Mononuclear cell (primary cell): ENCODE measurements around the gene TNFRSF18. TPM values are rescaled to one million over a fixed set of nuclear protein-coding genes. Genes with fewer than 3 reads are reported as not detected.
"Not testable (repeated sequence)": the region's sequence is repeated elsewhere in the genome, so short reads cannot be mapped to it uniquely, and the experiment has no call there.

ENCODE experiments used
- H3K27me3 ChIP-seq: 2 replicates; pipeline ENCODE4 v1.6.0; 2011; ENCODE audit warnings: low read length, control low read depth; ENCODE audit not compliant: insufficient read depth
- H3K4me1 ChIP-seq: 2 replicates; pipeline ENCODE4 v1.5.1; 2011; ENCODE audit warnings: mild to moderate bottlenecking, low read length, control low read depth; ENCODE audit not compliant: insufficient read depth
- H3K4me3 ChIP-seq: 2 replicates; pipeline ENCODE4 v1.5.1; 2011; ENCODE audit warnings: mild to moderate bottlenecking, low read length, moderate library complexity
- H3K9me3 ChIP-seq: 2 replicates; pipeline ENCODE4 v1.5.1; 2011; ENCODE audit warnings: low read depth, mild to moderate bottlenecking, control low read depth, low read length
- total RNA-seq: library from RNA; depleted of rRNA; stranded (reverse); fragments of >200 nt; gene quantifications from one replicate; pipeline ENCODE4 v1.2.3, GENCODE V29; 2012

TNFRSF18 gene
- total RNA-seq, 1 donor, result 1.2 TPM

- not testable (repeated sequence) for H3K9me3 ChIP-seq, H3K4me3 ChIP-seq, H3K27me3 ChIP-seq
- peaks cover 28% of the 10 kb centered on the region for H3K4me1 ChIP-seq
Observed at GRCh38 chr1:1176063-1176761, 30.2 kb downstream of the TNFRSF18 start.

DNA sequence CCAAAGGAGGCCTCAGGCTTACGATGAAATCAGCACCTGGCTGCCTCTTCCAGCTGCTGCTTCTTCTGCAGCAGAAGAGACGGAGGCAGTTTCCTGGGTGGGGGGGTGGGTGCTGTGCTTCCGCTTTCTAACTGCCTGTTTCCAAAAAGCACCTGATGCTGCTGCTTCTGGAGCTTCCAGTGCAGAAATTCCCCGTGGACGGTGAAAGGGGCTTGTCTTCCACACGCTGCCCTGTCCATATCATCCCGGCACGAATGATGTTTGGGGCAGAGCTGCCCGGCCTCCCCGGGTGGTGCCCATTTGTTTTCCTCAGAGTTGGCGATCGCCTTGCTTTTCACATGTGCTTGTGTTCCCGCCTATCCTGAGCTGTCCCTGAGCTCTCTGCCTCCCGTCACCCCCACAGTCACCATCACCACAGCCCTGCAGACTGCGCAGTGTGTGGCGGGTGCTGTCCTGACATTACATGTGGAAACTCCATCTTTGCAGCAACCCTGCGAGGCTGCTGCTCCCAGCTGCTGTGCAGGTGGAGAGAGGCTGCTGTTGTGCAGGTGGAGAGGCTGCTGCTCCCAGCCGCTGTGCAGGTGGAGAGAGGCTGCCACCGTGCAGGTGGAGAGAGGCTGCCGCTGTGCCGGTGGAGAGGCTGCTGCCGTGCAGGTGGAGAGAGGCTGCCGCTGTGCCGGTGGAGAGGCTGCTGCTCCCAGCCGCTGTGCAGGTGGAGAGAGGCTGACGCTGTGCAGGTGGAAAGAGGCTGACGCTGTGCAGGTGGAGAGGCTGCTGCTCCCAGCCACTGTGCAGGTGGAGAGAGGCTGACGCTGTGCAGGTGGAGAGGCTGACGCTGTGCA is 30.9 kb downstream of the TNFRSF18 start:
- Histone ChIP-seq H3K4me3 (no peak overlapping the region), H3K9me3 (no peaks in the 10 kb centered on the region), H3K4me1 (peaks cover 35% of the 10 kb centered on the region), H3K27me3 (no peaks in the 10 kb centered on the region)

- Histone ChIP-seq H3K4me1 (peaks cover 40% of the 10 kb centered on the region), H3K4me3 (no peak within 1 kb of the TSS), H3K27me3 (no peaks in the 10 kb centered on the region)
Observed at GRCh38 chr1:1173793-1174415, 32.5 kb downstream of the TNFRSF18 start, which contains the start of gene TTLL10. Gene TTLL10, plus strand, starts transcription at chr1:1173880. Its CDS starts 5,336 bp downstream, at chr1:1179216.

GRCh38 chr1:1173061-1173792 is 33.2 kb downstream of the TNFRSF18 start:
- Histone ChIP-seq H3K4me3 (no peak overlapping the region), H3K9me3 (no peaks in the 10 kb centered on the region), H3K4me1 (peaks cover 40% of the 10 kb centered on the region), H3K27me3 (no peaks in the 10 kb centered on the region)

More at GRCh38 chr1:1173793-1174415, 32.5 kb downstream of the TNFRSF18 start, which contains the start of gene TTLL10:
- no peaks in the 10 kb centered on the region for H3K9me3 ChIP-seq

- no peak overlapping the region for H3K4me3 ChIP-seq
- H3K27me3 ChIP-seq, result no peaks in the 10 kb centered on the region
- peaks cover 40% of the 10 kb centered on the region for H3K4me1 ChIP-seq
- H3K9me3 ChIP-seq, result no peaks in the 10 kb centered on the region
Observed at GRCh38 chr1:1171546-1172340, 34.6 kb downstream of the TNFRSF18 start.

GRCh38 chr1:1171161-1171545 is 35.2 kb downstream of the TNFRSF18 start:
- Histone ChIP-seq H3K4me3 (no peak overlapping the region), H3K4me1 (peaks cover 40% of the 10 kb centered on the region), H3K27me3 (no peaks in the 10 kb centered on the region), H3K9me3 (no peaks in the 10 kb centered on the region)

DNA sequence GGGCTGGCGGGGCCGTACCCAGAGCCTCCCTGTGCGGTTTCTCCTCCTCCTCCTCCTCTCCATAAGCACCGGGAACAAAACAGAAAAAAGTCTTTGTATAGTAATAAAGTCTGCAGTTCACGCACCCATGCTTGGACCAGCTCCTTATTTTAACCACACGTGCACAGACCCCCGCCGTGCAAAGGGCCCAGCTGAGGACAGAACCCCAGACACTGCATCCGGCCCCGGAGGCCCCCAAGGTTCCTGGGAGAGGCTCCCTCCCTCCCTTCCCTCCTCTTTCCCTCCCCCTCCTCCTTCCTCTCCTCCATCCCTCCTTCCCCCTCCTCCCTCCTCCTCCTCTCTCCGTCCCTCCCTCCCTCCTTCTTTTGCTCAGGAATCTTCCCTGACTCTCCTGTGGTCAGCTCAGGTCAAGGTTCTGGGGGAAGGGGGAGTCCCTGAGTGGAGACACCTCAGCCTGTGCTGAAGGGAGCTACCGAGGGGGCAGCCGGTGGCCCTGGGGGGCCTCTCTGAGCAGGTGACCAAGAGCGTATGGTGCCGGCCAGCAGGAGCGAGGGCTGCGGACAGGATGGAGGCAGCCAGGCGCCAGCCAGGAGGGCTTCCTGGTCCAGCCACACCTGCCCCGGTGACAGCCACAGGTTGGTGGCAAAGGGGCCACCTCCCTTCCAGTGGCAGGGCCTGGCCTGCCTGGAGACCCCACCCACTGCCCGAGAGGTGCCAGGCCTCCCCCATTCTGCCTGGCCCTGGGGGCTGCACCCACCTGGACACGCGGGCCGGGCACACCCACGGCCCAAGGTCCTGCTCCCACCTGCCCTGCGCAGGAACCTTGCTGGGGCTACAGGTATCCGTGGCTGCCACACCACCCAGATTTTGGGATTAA is 35.9 kb downstream of the TNFRSF18 start:
- Histone ChIP-seq H3K4me1 (peaks cover 40% of the 10 kb centered on the region), H3K4me3 (no peak overlapping the region), H3K9me3 (no peaks in the 10 kb centered on the region), H3K27me3 (no peaks in the 10 kb centered on the region)

- Histone ChIP-seq H3K9me3 (no peaks in the 10 kb centered on the region), H3K4me3 (no peak overlapping the region), H3K4me1 (peaks cover 40% of the 10 kb centered on the region), H3K27me3 (no peaks in the 10 kb centered on the region)
Observed at GRCh38 chr1:1169429-1170214, 36.8 kb downstream of the TNFRSF18 start.

GRCh38 chr1:1168451-1169411 is 37.7 kb downstream of the TNFRSF18 start:
- Histone ChIP-seq H3K27me3 (no peaks in the 10 kb centered on the region), H3K9me3 (no peaks in the 10 kb centered on the region), H3K4me3 (no peak overlapping the region), H3K4me1 (peaks cover 35% of the 10 kb centered on the region)

DNA sequence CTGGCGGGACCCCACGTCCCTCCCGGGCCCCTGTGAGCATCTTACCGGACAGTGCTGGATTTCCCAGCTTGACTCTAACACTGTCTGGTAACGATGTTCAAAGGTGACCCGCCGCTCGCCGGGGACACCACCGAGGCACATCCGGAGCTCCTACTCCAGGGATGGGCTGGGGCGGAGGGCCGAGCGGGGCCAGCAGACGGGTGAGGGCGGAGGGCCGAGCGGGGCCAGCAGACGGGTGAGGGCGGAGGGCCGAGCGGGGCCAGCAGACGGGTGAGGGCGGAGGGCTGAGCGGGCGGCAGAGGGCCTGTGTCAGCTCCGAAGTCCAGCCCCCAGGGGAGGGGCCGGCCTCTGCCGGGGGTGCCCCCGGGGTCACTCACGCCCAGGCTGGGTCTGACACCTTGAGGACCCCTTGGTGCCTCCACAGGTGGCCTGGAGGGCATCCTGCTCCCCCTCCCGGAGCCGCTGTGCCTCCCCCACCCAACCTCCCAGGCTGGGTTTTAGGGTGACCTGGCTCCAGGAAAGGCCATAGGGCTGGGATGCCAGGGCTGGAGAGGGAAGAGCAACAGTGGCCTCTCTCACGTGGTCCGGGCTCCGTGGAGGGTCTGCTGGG is 38.4 kb downstream of the TNFRSF18 start:
- H3K9me3 ChIP-seq, result no peaks in the 10 kb centered on the region
- peaks cover 27% of the 10 kb centered on the region for H3K4me1 ChIP-seq
- H3K27me3 ChIP-seq, result no peaks in the 10 kb centered on the region
- no peak overlapping the region for H3K4me3 ChIP-seq

DNA sequence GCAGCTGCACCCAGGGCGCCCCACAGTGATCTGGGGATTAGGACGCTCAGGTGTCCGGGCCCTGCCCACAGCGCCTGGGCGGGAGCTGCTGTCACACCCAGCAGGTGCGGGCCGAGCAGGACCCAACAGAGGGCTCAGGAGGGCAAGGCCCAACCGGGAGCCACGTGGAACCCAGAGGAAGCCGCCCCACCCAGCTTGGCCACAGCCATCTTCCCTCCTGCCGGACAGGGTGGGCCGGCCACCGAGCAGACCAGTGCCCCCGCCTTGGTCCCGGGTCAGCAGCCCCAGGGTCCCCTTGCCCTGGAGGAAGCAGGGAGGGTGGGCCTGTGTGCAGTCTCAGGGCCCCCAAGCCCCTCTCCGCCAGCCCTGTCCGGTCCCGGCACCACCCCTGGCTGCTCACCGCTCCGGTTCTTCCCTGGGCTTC is 39.0 kb downstream of the TNFRSF18 start:
- H3K4me1 ChIP-seq, result peaks cover 25% of the 10 kb centered on the region
- no peak overlapping the region for H3K4me3 ChIP-seq
- no peaks in the 10 kb centered on the region for H3K27me3 ChIP-seq

More for the DNA sequence above, 39.0 kb downstream of the TNFRSF18 start:
- no peaks in the 10 kb centered on the region for H3K9me3 ChIP-seq
